Calu3 (cell line): ENCODE data around the gene THBS1. TPM values are rescaled to one million over a fixed set of nuclear protein-coding genes. Genes with fewer than 3 reads are reported as not detected.

Experiments used
- BruUV-seq: library from RNA; stranded (reverse); fragments of 400-500 nt; replicated peaks from 2 replicates; lab custom pipeline; 2021; lab: Mats Ljungman, UMichigan
- CTCF ChIA-PET: fragments of 300-600 bp; sonication (Branson Sonifier 250); formaldehyde crosslinking; loops from one replicate; lab custom pipeline; 2022; ENCODE audit warnings: antibody characterized with exemption; lab: Charles Lee
- DNase-seq: peaks from one replicate; pipeline ENCODE4 v3.0.0; 2022
- H3K27ac Mint-ChIP-seq: one replicate; pipeline ENCODE4 v1.8.0; 2022; ENCODE audit warnings: mixed read lengths; ENCODE audit not compliant: unreplicated experiment
- H3K27me3 Mint-ChIP-seq: one replicate; pipeline ENCODE4 v1.8.0; 2022; ENCODE audit warnings: mixed read lengths; ENCODE audit not compliant: unreplicated experiment
- H3K36me3 Mint-ChIP-seq: one replicate; pipeline ENCODE4 v1.8.0; 2022; ENCODE audit warnings: mild to moderate bottlenecking, moderate library complexity, mixed read lengths; ENCODE audit not compliant: insufficient read depth, unreplicated experiment
- H3K4me1 Mint-ChIP-seq: one replicate; pipeline ENCODE4 v1.8.0; 2022; ENCODE audit warnings: mild to moderate bottlenecking, low read depth, mixed read lengths; ENCODE audit not compliant: unreplicated experiment
- H3K4me3 Mint-ChIP-seq: one replicate; pipeline ENCODE4 v1.8.0; 2022; ENCODE audit warnings: mild to moderate bottlenecking, low read depth, moderate library complexity, mixed read lengths; ENCODE audit not compliant: unreplicated experiment
- H3K9me3 Mint-ChIP-seq: one replicate; pipeline ENCODE4 v1.8.0; 2022; ENCODE audit warnings: low read depth, mixed read lengths; ENCODE audit not compliant: unreplicated experiment
- intact Hi-C: fragments of 100-400 bp; cut with micrococcal nuclease; formaldehyde crosslinking; loops from one replicate; pipeline ENCODE4 v1.10.0; 2022; ENCODE audit not compliant: unreplicated experiment
- total RNA-seq: library from RNA; stranded (reverse); gene quantifications from 2 replicates; pipeline ENCODE4 v1.2.3, GENCODE V29; 2022
- TF ChIP-seq, protein P1 (sequence below): fragments of 200-600 bp; IDR thresholded peaks from one replicate; pipeline ENCODE4 v1.8.0; 2022; ENCODE audit warnings: antibody characterized with exemption; ENCODE audit not compliant: unreplicated experiment

THBS1 gene
- total RNA-seq, 1 experiment from 2014 or later = 199 TPM

DNA sequence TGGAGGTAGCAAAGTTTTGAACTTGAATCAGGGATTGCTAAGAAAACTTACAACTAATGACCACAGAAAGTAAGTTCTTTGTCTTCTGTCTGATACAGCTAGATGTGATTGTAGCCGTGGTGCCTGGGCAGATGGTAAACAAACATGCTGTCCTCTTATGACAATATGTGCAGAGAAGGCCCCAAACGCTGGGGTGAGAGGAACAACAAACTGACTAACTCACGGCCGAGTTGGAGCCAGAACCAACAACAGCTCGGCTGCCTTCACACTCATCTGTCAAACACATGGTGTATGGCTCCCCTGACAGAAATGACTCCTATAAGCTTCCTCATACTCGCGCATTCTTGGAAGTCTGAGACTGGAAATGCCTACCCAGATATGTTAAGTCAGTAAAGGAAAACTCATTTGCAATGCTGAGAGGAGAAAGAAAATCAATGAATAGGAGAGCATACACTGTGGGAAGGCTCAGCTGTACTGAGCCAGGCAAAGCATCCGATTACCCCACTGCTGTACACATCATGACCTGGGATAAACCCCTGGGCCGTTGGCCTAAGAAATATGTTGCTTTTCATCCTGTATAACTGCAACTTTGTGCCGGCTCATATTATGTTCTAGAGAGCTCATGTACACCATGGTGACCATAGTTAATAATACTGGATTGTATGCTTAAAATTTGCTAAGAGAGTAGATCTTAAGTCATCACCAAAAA lies 5.7 kb downstream of the THBS1 start:
- no TSS peak for BruUV-seq
- Mint-ChIP-seq H3K27ac (no peak overlapping the region), H3K27me3 (no peaks in the 10 kb centered on the region), H3K4me1 (no peaks in the 10 kb centered on the region), H3K4me3 (no peak overlapping the region), H3K36me3 (peaks cover 20% of the 10 kb centered on the region), H3K9me3 (no peaks in the 10 kb centered on the region)
- TF ChIP-seq, protein P1, sequence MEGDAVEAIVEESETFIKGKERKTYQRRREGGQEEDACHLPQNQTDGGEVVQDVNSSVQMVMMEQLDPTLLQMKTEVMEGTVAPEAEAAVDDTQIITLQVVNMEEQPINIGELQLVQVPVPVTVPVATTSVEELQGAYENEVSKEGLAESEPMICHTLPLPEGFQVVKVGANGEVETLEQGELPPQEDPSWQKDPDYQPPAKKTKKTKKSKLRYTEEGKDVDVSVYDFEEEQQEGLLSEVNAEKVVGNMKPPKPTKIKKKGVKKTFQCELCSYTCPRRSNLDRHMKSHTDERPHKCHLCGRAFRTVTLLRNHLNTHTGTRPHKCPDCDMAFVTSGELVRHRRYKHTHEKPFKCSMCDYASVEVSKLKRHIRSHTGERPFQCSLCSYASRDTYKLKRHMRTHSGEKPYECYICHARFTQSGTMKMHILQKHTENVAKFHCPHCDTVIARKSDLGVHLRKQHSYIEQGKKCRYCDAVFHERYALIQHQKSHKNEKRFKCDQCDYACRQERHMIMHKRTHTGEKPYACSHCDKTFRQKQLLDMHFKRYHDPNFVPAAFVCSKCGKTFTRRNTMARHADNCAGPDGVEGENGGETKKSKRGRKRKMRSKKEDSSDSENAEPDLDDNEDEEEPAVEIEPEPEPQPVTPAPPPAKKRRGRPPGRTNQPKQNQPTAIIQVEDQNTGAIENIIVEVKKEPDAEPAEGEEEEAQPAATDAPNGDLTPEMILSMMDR = no peak
- DNase-seq = no peak
- intact Hi-C loops = loop anchor here (10.0 kb wide), 2 partner anchors 182 to 592 kb away; no protein-coding TSS in a partner anchor
- CTCF ChIA-PET = no interaction called here

DNA sequence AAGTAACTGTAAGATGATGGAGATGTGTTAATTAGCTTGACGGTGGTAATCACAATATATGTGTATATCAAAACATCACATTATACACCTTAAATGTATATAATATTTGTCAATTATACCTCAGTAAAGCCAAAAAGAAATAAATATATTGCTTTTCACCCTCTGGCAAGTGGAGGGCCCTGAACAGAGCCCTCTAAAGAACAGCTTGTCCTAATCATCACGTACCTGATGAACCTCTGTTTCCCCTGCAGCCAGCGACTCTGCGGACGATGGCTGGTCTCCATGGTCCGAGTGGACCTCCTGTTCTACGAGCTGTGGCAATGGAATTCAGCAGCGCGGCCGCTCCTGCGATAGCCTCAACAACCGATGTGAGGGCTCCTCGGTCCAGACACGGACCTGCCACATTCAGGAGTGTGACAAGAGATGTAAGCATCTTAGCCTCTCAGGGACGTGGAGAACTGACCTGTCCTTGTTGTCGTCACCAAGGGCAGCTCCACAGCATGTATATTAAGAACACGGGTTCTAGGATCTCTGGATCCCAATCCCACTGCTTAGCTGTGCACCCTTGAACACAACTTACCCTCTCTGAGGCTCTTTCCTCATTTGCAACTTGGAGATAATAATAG lies 6.3 kb downstream of the THBS1 start:
- Mint-ChIP-seq H3K27ac (no peak overlapping the region), H3K9me3 (no peaks in the 10 kb centered on the region), H3K4me3 (no peak overlapping the region), H3K4me1 (no peaks in the 10 kb centered on the region), H3K36me3 (peaks cover 13% of the 10 kb centered on the region), H3K27me3 (no peaks in the 10 kb centered on the region)
- CTCF ChIA-PET = no interaction called here
- intact Hi-C loops = loop anchor here (10.0 kb wide), 2 partner anchors 182 to 592 kb away; no protein-coding TSS in a partner anchor
- TF ChIP-seq, protein P1 = no peak
- BruUV-seq = no TSS peak
- DNase-seq = no peak

DNA sequence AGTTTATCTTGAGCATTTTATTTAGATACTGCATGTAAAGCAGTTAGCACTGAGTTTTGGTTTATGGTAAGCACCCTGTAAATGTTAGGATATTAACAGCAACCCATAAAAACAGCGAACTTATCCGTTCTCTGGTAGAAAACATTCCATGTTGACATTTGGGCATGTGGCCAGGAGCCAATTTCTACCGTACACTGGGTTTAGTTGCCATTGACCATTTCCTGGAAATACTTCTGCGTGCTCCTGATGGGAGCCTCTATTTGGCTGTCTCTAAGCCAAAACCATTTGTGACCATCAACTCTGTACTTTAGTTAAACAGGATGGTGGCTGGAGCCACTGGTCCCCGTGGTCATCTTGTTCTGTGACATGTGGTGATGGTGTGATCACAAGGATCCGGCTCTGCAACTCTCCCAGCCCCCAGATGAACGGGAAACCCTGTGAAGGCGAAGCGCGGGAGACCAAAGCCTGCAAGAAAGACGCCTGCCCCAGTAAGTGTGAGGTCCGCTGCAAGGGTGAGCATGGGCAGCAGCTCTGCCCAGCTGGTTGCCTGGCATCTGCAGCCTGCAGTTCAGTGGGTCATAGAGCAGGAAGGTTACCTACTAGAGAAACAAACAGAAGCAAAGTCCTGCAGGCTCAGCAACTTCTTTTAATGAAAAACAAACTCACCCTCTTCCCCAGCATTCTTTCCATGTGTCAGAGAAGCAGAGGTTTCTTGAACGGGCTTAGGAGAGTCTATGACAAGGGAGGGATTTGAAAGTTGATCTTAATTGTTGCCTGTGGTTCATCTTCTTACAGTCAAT lies 7.1 kb downstream of the THBS1 start:
- Mint-ChIP-seq H3K4me3 (no peak overlapping the region), H3K27me3 (no peaks in the 10 kb centered on the region), H3K4me1 (no peaks in the 10 kb centered on the region), H3K36me3 (peaks cover 13% of the 10 kb centered on the region), H3K9me3 (no peaks in the 10 kb centered on the region), H3K27ac (no peak overlapping the region)
- CTCF ChIA-PET = no interaction called here
- no TSS peak for BruUV-seq
- intact Hi-C loops = loop anchor here (10.0 kb wide), 2 partner anchors 183 to 593 kb away; no protein-coding TSS in a partner anchor
- TF ChIP-seq, protein P1 = no peak
- no peak for DNase-seq

DNA sequence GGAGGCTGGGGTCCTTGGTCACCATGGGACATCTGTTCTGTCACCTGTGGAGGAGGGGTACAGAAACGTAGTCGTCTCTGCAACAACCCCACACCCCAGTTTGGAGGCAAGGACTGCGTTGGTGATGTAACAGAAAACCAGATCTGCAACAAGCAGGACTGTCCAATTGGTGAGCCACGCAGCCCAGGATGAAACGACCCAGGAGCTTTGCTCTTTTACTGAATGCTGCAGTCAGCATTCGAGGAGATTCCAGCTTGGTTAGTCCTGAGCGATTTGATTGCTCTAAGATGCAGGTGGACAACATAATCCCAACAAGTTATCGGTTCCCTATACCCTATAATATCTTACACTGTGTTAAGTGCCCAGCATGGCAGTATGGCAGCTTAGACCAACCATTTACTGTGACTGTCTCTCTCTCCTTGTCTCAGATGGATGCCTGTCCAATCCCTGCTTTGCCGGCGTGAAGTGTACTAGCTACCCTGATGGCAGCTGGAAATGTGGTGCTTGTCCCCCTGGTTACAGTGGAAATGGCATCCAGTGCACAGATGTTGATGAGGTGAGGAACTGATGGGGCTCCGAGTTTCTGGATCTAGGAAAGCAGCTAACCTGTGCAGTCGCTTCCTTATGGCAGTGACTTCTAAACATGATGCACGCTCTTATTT lies 7.8 kb downstream of the THBS1 start:
- Mint-ChIP-seq H3K4me3 (no peak overlapping the region), H3K9me3 (no peaks in the 10 kb centered on the region), H3K4me1 (no peaks in the 10 kb centered on the region), H3K27me3 (no peaks in the 10 kb centered on the region), H3K27ac (no peak overlapping the region), H3K36me3 (peaks cover 9% of the 10 kb centered on the region)
- no peak for DNase-seq
- TF ChIP-seq, protein P1 = no peak
- CTCF ChIA-PET = no interaction called here
- intact Hi-C loops = loop anchor here (10.0 kb wide), 2 partner anchors 184 to 594 kb away; no protein-coding TSS in a partner anchor
- no TSS peak for BruUV-seq
